ENCODE measurements around the gene PIGU. TPM values are rescaled to one million over a fixed set of nuclear protein-coding genes. Genes with fewer than 3 reads are reported as not detected.
"Not testable (repeated sequence)": the region's sequence is repeated elsewhere in the genome, so short reads cannot be mapped to it uniquely, and the experiment has no call there.

PIGU gene, protein sequence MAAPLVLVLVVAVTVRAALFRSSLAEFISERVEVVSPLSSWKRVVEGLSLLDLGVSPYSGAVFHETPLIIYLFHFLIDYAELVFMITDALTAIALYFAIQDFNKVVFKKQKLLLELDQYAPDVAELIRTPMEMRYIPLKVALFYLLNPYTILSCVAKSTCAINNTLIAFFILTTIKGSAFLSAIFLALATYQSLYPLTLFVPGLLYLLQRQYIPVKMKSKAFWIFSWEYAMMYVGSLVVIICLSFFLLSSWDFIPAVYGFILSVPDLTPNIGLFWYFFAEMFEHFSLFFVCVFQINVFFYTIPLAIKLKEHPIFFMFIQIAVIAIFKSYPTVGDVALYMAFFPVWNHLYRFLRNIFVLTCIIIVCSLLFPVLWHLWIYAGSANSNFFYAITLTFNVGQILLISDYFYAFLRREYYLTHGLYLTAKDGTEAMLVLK
- 10 to 100 TPM in 2 of 3 donors, 1 to 10 TPM in 1; 6.6 to 13.4 (median 11.1) TPM for polyA plus RNA-seq

DNA sequence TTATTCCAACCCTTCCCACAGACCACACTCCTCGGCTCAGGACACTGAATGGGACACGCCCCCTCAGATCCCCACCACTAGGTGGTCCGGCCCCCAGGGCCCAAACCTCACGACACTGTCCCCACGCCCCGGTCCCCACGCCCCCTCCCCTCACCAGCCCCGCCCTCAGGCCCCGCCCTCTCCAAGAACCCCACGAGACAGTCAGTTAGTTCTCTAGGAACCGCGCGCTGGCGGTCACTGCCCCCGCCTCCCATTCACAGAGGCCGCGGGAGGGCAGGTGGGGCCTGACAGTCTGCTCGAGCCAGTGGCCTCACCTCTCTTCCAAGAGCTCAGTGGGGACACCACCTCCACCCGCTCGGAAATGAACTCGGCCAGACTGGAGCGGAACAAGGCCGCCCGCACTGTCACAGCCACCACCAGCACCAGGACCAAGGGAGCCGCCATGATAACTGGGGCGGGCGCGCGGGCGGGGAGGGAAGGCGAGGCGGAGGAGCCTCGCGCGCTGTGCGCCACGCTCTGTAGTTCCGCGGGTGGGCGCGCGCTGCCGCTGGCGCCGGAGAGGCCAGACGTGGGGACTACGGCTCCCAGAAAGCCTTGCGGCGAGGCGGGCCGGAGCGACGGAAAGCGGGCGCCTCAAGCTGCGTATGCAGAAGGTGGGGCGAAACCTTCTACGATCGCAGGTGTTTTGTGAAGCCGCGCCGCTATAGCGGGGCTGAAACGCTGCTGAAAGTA is at the start of gene PIGU:
TSS of gene PIGU (minus strand) at position 451 of the 732 bp plus-strand sequence. CDS start at position 444, 7 bp downstream.
- peak within 1 kb of the TSS; percentile 59 for H3K27ac ChIP-seq (ENCODE audit: low read depth, low read length)
- 0 to 1% (median 0%) methylated on average over 63 to 64 of the region's 64 CpGs for WGBS, 3 donors

DNA sequence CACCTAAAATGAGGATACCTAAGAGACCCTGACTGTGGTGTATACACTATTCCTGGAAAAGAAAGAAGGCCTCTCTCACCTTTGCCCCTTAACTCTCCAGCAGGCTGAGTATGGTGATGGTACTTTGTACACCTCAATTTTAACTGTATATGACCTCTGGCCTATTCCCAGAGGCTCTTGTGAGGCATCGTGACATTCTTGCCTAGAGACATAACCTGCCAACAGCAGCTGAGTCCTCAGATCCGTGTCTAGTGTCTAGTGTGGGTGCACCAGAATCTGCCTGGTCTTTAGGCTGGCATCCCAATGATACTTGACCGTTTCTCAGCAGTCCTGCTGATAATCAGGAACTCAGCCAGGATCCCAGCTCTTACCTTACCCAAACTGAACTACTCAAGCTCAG is 47.3 kb upstream of the PIGU start:
- no peak overlapping the region for H3K27ac ChIP-seq (ENCODE audit: low read depth, low read length)
- WGBS, 3 donors = 77 to 83% (median 83%) methylated on average over 3 of the region's 3 CpGs

DNA sequence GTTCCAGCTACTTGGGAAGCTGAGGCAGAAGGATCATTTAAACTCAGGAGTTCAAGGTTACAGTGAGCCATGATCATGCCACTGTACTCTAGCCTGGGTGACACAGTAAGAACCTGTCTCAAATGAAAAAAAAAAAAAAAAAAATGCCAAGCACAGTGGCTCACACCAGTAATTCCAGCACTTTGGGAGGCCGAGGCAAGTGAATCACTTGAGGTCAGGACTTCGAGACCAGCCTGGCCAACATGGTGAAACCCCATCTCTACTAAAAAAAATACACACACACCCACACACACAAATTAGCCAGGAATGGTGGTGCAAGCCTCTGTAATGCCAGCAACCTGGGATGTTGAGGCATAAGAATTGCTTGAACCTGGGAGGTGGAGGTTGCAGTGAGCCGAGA is 45.7 kb upstream of the PIGU start:
- H3K27ac ChIP-seq (ENCODE audit: low read depth, low read length) = not testable (repeated sequence)
- WGBS, 3 donors = 98 to 99% (median 99%) methylated on average over 3 of the region's 3 CpGs

DNA sequence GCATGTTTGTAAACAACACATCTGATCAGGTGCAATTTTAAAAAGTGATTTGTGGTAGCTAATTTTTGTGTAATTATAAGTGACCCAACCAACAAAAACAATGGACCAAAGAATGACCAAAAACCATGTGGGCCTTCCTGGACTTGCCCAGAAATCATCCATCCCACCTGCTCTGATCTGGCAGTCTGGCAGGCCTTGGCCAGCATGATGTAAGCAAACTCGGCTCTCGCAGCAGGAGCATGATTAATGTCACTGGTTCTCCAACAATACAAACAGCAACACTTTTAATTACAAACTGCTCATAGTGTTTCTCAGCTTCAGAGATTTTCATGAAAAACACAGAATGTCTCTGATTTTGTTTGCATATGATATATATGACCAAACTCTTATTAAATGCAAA is 43.4 kb upstream of the PIGU start:
- 56 to 69% (median 66%) methylated on average over 2 of the region's 2 CpGs for WGBS, 3 donors
- H3K27ac ChIP-seq (ENCODE audit: low read depth, low read length) = no peak overlapping the region

DNA sequence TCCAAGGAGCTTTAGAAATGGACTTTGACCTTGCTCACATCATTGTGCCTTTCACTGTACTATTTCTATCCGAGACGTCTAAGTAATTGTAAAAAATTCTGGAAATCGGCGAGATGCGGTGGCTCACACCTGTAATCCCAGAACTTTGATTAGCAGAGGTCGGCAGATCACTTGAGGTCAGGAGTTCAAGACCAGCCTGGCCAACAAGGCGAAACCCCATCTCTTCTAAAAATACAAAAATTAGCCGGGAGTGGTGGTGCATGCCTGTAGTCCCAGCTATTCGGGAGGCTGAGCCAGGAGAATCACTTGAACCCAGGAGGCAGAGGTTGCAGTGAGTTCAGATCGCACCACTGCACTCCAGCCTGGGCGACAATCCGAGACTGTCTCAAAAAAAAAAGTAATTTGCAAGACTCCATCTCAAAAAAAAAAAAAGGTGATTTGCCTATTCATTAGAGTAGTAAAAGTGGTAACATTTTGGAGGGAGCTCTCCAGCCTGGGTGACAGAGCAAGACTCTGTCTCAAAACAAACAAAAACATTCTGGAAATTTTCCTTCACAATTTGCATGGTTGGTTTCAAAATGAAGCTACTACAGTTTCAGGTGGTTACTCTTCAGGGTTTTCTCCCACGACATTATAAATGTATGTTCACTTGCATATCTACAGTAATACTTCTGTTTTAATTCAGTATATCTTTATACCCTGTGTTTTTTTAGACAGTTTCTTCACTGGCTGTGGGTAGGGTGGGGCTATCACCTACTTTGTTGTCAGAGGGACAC is 42.5 kb upstream of the PIGU start:
- WGBS, 3 donors = 96% methylated on average over 13 of the region's 13 CpGs
- H3K27ac ChIP-seq (ENCODE audit: low read depth, low read length) = not testable (repeated sequence)

DNA sequence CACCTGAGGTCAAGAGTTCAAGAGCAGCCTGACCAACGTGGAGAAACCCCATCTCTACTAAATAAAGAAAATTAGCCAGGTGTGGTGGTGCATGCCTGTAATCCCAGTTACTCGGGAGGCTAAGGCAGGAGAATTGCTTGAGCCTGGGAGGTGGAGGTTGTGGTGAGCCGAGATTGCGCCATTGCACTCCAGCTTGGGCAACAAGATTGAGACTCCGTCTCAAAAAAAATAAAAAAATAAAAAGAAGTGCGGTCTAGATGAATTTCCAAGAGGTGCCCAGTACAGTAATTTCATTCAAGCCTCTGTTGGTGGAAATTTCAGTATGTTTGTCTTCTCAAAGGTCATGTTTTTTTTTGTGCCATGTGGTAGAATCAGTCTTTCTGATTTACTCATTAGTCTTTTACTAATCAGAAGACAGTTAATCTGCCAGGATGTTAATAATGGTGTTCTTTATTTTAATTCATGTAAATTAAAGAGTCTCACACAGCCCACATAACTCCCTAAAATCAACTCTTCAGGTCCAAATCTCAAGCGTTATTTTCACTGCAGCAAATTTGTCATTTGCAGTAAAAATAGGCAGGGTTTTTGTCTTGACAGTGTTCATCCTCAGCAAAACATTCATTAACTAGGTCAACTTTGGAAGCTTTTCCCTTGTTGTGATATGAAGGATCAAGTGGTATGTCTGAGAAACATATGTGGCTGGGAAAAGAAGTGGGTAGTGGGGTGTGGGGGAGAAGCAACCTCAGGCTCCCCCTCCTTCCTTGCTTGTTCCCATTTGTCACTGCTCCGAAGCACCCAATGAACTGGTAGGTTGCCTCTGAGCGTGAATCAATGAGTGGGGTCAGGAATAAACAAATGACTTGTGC is 40.6 kb upstream of the PIGU start:
- WGBS, 3 donors = 81 to 88% (median 83%) methylated on average over 9 of the region's 9 CpGs
- H3K27ac ChIP-seq (ENCODE audit: low read depth, low read length) = no peak overlapping the region

DNA sequence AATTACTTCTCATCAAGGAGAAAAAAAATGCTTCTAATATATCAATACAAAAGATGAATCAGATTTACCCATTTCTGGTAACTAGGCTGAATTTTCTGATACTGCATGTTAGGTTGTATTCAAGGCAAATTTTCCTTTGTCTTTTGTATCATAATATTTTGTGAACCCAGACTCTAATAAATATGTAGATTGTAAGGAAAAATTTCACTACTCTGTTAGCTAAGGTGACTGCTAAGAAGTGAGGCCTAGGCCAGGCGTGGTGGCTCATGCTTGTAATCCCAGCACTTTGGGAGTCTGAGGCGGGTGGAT is 40.0 kb upstream of the PIGU start:
- 91 to 98% (median 94%) methylated on average over 2 of the region's 2 CpGs for WGBS, 3 donors

DNA sequence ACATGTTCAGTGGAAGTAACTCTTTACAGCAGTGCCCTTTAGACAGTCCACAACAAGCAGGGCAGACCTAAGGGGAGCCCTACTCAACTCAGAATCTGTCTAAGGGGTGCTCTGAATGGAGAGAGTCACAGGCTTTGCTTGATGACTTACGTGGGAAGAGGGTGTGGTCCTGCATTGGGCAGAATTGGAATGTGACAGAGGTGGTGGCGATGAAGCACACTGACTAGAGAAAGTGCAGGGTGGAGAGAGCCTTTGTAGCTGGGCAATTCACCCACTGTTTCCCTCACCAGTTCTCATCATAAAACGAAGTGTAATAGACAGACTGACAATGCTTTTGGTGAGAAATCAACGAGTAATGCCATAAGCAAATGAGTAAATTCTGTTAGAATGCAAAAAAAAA is 38.5 kb upstream of the PIGU start:
- no peak overlapping the region for H3K27ac ChIP-seq (ENCODE audit: low read depth, low read length)
- WGBS, 3 donors = 94 to 95% (median 94%) methylated on average over 4 of the region's 4 CpGs

More for the DNA sequence above, 40.0 kb upstream of the PIGU start:
- no peak overlapping the region for H3K27ac ChIP-seq (ENCODE audit: low read depth, low read length)

DNA sequence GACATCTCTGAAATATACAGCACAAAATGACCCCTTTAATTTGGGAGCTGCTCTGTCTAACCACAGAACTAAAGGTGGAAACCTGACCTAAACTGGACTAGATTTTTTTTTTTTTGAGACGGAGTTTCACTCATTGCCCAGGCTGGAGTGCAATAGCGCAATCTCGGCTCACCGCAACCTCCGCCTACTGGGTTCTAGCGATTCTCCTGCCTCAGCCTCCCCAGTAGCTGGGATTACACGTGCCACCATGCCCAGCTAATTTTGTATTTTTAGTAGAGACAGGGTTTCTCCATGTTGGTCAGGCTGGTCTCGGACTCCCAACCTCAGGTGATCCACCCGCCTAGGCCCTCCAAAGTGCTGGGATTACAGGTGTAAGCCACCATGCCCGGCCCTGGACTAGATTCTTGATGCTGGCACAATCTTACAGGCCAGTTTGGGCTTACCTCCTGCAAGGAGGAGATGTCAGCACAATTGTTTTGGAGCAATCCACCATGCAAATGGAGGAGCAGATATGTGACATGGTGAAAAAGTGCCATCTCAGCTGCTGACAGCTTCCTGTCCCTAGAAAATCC is 37.1 kb upstream of the PIGU start:
- 96 to 97% (median 97%) methylated on average over 10 of the region's 10 CpGs for WGBS, 3 donors
- not testable (repeated sequence) for H3K27ac ChIP-seq (ENCODE audit: low read depth, low read length)

DNA sequence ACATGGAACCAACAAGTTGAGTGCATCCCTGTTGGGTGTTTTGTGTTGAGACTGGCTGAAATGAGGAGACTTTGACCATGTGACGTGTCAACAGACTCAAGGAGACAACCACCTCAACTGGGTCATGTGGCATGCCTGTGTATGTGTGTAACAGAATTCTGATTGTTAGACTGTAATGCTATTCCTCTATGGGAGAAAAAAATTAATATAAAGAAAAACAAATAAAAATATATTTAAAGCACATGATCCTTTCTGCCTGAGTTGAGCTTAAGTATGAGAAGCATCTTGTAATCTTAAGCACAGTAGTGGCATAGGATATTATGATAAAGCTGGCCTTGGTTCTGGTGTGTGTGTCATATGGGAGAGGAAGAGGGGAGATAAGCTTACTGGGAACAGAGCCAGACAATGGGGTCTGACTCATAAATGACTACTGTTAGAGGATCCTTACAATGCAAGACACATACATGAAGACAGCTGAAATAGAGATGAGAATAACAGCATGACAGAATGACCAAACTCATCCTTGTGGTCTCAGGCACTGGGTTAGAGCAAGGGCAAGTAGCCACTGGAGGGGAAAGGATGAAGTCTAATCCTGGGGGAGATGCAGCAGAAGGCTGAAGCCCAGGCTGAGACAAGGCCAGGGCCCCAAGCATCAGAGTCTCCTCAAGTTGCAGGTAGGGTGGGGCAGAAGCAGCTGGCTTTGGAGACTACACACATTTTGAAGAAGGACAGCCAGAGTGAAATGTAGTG is 36.5 kb upstream of the PIGU start:
- 69 to 91% (median 90%) methylated on average over 1 of the region's 1 CpG for WGBS, 3 donors
- H3K27ac ChIP-seq (ENCODE audit: low read depth, low read length) = no peak overlapping the region

DNA sequence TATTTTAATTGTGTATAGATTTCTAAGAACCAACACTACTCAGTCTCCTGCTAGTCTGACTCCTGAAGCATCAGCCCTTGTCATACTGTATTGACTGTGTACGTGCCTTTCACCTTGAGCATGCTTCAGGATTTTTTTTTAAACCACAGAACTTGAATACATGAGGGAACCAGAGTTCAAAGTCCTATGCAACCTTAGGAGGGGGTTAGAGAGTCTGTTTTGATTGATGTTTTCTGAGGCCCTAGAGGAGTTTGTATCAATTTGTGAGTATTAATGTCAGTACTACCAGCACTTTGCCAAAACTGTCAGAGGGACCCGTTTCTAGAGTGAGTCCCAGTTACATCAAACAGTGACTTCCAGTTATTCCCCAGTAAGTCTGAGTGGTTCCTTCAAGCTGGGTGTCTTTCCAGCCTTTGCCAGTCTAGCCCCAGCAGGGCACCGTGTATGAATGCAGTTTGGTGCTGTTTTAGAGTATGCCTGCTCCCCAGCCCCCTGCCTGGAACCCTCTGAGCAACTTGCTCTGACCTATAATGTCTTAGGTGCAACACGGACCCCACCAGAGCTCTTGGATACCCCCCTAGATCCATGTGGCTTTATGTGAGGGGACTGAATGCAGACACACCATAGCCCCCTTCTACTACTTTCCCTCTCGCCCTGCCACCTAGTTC is 35.8 kb upstream of the PIGU start:
- no peak overlapping the region for H3K27ac ChIP-seq (ENCODE audit: low read depth, low read length)
- 68 to 86% (median 84%) methylated on average over 5 of the region's 5 CpGs for WGBS, 3 donors

DNA sequence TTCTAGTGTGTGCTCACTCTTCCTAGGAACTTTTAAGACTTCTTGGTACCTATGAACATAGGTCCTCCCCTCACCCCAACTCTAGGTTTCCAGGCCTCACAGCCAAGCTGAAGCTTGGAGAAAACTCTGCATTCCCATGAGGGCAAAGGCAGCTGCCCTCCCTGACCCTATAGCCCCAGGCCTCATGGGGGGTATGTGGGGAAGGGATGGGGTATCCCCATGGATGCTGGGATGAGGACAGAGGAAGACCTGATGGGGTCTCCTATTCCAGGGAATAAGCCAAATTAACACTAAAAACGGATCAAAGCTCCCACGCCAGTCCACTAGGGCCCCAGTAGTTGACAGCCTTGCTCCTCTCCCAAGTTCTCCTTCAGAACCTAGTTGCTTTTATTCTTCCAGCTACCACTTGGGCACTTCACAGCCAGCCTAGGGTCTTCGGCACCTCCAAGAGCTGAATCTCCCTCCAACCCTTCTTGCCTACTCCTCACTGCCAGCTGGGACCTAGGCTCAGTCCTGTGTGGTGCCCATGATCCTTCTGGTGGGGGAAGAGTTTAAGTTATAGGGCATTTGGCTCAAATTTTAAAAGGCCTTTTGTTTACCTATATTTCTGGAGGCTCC is 35.0 kb upstream of the PIGU start:
- whole genome bisulfite sequencing, 3 donors = 86 to 97% (median 91%) methylated on average over 3 of the region's 3 CpGs
- H3K27ac ChIP-seq (ENCODE audit: low read depth, low read length) = no peak overlapping the region

DNA sequence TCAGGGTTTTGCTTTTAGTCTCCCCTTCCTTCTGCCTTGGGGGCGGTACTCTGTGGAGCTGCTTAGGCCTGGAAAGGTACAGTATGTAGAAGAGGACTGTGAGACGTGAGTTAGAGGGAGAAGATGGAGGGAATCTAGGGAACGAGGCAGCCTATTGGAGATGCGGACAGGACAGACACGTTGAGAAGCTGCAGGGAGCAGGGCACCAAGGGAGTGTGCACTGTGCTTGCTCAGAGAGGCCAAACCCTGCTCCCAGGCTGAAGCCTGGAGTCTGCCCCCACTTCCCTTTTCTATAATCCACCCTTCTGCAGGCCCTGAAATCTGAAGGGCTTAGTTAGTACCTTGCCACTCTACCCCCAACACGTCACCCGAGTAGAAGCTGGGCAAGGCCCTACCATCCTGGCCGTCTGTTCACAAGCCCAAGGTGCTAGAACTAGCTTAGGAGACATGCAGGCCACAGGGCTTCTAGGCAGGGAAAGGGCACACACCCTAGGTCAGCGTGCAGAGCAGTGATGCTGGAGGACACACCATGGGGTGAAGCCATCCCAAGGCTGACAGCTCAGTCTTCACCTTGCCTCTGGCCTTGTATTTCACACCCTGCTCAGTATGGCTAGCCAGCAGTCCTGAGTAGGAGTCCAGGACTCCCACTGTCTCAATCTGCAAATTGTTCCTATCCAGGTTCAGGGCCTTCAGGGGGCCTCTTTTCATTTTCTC is 34.1 kb upstream of the PIGU start:
- WGBS, 3 donors = 91 to 96% (median 94%) methylated on average over 9 of the region's 9 CpGs
- H3K27ac ChIP-seq (ENCODE audit: low read depth, low read length) = no peak overlapping the region

DNA sequence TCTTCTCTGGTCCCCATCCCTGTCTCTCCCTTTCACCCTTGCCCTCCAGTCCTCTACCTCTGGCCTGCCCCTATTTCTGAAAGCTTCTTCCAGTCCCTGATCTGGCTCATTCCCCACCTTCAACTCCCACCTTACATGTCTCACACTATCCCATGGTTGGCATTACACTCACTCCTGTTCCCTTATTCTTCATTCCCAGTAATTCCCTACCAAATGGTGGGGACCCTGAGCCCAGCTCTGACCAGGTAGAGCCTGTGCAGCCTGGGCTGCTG is 33.6 kb upstream of the PIGU start:
- no peak overlapping the region for H3K27ac ChIP-seq (ENCODE audit: low read depth, low read length)

DNA sequence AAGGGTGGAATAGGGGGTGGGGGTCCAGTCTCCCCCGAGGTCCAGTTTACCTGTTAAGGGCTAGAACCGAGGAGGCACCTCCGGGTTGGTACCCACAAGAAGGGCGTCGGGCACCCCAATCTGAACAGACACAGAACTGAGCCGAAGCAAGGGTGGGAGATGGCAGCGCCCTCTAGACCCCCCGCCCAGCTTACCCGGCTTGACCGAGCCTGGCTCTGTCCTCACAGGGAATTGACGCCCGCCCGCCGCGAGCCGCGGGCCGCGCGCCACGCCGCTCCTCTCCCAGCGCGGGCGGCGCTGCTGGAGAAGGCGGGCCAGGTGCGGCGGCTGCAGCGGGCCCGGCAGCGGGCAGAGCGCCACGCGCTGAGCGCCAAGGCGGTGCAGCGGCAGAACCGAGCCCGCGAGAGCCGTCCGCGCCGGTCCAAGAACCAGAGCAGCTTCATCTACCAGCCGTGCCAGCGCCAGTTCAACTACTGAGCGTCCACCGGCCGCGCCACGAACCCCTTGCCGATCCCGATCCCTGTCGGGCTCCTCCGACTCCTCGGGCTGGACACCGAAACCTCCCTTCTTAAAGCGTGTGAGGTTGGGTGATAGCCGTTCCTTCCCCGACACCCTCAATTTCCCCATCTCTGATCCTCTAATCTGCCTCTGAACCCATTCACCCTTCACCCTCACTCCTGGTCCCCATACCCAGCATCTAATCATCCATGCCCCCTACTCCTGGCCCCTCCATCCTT is 33.1 kb upstream of the PIGU start:
- no peak overlapping the region for H3K27ac ChIP-seq (ENCODE audit: low read depth, low read length)
- 3 to 6% (median 5%) methylated on average over 45 to 61 of the region's 61 CpGs for WGBS, 3 donors
